NCI-H2171 treated with DMSO at 0.1 percent for 48 hours (cell line): ENCODE data around the gene UNC93B1.

Experiments used
- DNase-seq: peaks from one replicate; lab custom pipeline; 2025; lab: John Stamatoyannopoulos, UW

UNC93B1 gene

GRCh38 chr11:68022531-68022930 is 18.6 kb upstream of the UNC93B1 start:
- DNase-seq: no peak

- DNase-seq: no peak
Measured at GRCh38 chr11:68021167-68021787, 17.4 kb upstream of the UNC93B1 start.

- DNase-seq: no peak
Measured at GRCh38 chr11:68020575-68020974, 16.7 kb upstream of the UNC93B1 start.

- no peak for DNase-seq
Measured at GRCh38 chr11:68019486-68019885, 15.6 kb upstream of the UNC93B1 start.

DNA sequence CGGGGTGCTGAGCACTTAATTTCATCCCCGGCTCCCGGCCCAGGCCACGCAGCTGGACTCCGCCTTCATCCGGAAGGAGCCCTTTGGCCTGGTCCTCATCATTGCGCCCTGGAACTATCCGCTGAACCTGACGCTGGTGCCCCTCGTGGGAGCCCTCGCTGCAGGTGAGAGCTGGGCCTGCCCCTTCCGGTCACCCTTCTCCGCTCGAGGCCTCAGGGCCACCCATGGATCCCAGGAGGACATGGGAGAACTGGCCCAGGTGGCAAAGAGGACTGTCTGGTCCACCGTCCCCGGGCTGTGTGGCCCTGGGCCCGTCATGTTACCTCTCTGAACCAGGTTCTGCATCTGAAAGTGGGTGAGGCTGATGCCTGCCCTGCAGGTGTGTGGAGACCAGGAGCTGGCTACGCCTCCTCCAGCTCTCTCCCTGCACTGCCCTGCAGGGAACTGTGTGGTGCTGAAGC is 14.9 kb upstream of the UNC93B1 start:
- no peak for DNase-seq

DNA sequence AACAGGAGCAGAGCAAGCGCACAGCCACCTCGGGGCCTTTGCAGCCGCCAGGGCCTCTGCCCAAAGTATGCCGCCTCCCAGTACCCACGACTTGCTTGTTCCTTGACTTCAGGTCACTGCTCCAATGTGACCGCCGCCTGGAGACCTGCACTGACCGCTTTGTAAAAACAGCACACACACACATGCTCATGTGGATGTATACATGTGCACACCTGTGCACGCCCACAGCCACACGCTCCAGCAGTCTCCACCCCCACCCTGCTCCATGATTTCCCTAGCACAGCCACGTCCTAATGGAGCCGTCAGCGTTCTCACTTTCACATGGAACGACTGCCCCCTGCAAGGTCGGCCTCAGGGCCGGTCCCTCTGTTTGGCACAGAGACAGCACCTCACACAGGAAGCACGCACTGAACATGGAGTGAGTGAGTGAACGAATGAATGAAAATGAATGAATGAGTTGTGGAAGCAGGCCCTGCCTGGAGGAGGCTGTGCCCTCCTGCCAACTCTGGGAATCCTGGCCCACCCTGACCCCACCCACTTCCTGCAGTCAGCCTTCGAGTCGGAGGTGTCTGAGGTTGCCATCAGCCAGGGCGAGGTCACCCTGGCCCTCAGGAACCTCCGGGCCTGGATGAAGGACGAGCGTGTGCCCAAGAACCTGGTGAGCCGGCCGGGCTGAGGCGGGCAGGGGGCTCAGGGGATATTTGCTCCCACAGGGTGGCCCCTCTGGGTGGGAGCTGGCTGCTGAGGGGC is 14.3 kb upstream of the UNC93B1 start:
- DNase-seq: no peak

DNA sequence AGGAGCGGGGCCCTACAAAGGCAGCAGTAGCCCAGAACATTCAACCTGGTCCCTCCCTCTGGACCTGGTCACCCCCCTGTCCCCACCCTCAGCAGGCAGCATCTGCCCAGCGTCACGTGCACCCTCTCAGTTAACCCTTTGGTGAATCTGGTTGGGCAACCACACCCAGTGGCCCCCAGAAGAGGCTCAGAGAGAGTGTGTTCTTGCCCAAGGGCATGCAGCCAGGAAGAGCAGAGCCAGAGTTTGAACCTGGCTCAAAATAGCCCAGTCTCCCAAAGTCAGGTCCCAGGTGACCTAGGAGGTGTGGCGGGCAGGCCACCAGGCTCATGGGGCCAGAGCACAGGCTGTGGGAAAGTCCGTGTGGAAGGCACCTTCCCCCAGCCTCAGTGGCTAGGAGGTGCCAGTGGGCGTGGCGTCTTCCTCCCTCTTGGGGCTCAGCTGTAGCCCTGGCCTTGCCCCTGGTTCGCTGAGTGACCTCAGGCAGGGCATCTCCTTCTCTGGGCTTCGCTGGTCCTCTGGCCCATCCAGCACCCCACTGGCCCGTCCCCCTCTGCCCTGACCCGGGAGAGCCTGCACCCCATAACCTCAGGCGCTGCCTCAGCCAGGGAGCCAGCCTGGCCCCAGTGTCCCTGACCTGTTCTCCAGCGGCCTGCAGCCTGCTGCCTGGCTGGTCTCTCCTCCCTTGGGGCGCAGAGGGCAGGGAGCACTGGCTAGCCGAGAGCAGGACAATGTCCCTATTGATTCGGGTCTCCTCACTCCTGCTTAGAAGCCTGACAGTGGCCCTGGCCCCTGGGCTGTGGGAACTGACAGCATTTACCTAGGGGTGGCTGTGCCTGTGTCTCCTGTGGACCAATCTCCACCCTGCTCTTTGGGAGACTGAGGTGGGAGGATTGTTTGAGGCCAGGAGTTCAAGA is 13.3 kb upstream of the UNC93B1 start:
- no peak for DNase-seq

DNA sequence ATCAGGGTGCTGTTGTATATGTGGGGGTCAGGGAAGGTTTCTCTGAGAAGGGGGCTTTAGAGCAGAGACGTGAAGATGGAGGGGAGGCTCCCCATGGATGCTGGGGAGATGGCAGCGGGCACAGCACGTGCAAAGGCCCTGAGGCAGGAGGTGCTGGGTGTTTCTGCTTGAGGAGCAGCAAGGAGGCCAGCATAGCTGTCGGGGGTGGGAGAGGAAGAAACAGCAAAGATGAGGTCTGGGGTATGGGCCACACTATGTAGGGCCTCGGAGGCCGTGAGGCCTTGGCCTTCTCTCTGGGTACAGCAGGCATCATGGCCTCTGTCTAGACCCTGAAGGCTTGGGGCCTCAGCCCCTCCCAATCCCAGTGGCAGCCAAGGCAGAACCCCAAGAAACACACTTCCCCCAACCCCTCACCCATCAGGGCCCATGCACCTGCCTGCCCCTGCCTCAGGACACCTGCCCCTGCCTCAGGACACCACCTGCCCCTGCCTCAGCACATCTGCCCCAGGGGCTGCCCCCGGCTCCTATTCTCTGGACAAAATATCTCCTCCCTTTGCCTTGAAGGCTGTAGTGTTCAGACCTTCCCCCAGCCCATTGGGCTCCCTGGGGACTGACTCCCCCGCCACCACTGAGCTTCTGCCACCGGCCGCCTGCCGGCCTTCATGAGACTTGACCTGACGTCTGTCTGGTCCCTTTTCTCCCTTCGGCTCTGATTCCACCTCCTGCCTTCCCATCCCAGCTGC is 12.4 kb upstream of the UNC93B1 start:
- no peak for DNase-seq

DNA sequence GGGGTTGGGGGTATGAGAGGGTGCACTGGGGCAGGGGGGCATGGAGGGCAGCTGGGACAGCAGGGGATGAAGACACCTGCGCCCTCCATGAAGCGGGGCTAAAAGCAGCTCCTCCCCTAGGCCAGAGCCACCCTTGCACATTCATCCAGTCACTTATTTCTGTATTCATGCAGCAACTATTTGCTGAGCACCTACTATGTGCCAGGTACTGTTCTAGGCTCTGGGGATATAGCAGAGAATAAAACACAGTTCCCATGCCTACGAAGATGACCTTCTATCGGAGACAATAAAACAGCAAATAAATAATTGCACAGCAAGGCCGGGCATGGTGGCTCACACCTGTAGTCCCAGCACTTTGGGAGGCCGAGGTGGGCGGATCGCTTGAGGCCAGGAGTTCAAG is 11.6 kb upstream of the UNC93B1 start:
- DNase-seq: no peak

DNA sequence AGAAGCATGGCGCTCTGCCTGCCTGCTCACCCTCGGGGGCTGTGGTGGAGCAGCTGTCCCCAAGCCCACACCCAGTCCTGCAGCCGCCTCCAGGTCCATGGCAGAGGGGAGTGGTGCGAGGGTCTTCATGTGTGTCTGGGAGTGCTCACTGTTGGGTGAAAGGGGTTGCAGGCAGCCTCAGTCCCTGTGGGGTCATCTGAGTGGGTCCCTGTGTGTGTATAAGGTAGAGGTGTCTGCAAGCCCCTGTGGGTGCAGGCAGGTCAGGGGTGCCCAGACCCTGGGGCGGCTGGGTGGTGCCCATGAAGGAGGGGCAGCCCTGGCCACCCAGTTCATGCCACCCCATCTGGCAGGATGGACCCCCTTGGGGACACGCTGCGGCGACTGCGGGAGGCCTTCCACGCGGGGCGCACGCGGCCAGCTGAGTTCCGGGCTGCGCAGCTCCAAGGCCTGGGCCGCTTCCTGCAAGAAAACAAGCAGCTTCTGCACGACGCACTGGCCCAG is 11.1 kb upstream of the UNC93B1 start:
- DNase-seq: no peak

- DNase-seq: peak; percentile 11
Measured at GRCh38 chr11:68014157-68014946, 10.5 kb upstream of the UNC93B1 start.

GRCh38 chr11:68013611-68014156 is 9.8 kb upstream of the UNC93B1 start:
- DNase-seq: no peak

DNA sequence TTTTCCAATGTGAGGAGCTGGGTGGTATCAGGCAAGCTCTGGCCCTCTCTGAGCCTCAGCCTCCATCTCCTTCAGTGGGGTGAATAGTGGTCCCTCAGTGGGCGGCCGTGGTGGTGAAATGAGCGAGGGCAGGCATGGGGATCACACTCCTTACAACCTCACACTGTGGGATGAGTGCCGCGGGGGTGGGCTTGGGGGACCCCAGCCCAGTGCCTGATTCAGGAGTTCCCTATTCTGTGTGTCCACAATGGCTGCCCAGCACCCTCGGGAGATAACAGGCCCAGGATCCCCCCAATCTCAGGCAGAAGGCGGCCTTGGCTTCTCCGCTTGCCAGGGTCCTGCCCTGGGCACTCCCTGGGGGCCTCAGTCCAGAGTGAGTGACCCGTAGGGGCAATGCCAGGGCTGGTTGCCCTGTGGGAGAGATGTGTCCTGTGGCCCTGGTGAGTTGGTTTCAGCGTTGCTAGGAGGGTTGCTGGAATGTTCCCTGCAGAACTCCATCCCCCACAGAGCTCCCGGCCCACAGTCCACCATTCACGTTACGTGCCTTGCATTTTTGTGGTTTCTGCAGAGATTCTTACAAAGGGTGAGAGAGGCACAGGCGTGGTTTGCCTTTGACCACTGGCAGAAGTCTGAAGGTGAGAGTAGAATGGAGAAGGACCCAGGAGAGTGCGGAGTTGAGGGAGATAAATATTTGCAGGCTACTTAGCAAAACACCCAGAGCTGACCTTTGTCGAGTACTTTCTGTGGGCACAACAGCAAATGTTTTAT is 9.1 kb upstream of the UNC93B1 start:
- DNase-seq: no peak

DNA sequence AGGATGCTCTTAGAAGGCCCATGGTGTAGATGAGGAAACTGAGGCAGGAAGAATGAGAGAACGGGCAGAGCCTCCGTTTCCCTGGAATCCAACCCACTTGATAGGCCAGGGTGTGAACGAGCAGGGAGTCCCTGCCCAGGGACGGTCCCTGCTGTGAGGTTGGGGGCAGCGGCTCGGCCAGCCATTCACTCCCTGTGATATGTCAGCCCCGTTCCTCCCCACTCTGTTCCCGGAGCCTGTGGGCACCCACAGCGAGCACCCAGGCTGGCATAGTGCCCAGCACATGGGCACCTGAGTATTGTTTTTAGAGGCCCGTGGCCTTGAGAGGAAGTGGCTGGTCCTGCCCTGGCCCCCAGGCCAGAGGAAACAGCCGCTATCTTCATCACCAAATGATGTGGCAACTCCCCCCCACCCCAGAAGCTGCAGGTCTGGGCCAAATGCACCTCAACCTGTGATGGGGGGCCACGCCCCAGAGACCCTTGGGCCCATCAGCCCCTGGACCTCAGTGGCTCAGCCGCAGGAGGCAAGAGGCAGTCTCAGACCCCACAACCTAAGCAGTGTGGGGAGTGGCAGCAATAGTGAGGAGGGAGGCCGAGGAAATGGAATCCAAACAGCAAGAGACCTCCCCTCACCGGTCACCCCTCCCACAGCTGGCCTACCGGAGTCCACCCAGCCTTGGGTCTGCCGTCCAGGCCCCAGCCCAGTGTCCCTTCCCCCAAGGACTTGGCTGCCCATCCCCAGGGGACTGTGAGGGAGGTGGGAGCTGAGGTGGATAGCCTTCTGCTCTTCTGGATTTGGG is 8.3 kb upstream of the UNC93B1 start:
- DNase-seq: no peak

DNA sequence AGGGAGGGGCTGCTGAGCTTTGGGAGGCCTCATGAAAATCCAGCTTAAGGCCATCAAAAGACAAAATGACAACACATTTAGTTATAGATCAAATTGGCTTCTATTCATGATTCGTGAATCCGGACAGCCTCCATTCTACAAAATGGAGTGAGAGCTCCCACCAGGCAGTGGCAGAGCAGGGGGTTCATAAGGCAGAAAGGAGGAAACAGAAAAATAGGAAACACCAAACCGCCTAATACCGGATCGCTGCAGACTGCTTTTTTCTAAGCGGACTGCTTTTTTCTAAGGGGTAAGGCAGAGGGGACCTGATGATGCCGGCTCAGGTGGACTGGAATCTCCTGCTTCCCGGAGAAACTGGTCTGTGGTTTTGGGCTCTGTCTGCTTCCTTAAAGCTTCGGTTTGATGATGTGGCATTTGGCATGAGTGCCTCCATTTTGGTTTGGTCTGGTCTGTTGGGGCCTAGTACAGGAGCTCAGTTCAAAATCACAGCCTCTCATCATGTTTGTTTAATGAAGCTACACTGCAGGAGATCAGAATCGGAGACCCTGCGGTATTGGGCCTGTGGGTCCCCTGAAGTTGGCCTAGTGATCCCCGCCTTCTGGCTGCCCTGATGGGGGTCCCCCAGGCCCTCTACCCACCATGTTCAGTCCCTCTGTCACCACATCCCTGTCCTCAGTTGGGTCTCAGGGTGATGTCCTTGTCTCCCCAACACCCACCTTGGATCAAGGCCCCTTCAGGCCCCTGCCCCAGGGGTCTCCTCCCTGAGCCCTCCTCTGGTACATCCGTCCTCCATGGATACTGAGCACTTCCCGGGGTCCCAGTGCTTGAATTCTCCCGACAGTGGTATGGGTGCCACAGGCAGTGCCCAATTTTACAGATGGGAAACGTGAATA is 7.4 kb upstream of the UNC93B1 start:
- no peak for DNase-seq

- no peak for DNase-seq
Measured at GRCh38 chr11:68010090-68011041, 6.5 kb upstream of the UNC93B1 start, which contains the start of gene ALDH3B1. Gene ALDH3B1 (plus strand): TSS chr11:68010327. CDS start chr11:68015298, 4,971 bp downstream.
